Esophagus squamous epithelium (tissue), 4 donors: ENCODE results near the gene TNFRSF11A.

ENCODE experiments used
- CTCF ChIP-seq, 6 experiments: fragments of 450-650 bp in 4 of 6; fragments of 200-600 bp in 2 of 6; sonication (generic) in 2 of 6; IDR thresholded peaks; one replicate each; pipeline ENCODE4 v1.5.1; 2016 to 2019; ENCODE audit warnings: antibody characterized with exemption in 6 of 6, mild to moderate bottlenecking in 4 of 6, moderate library complexity in 4 of 6
- POLR2A ChIP-seq, 4 donors: fragments of 450-650 bp; IDR thresholded peaks; one replicate each; pipeline ENCODE4 v1.6.1; 2017; ENCODE audit warnings: antibody characterized with exemption in 4 of 4, mild to moderate bottlenecking in 4 of 4, moderate library complexity in 3 of 4

- TF ChIP-seq CTCF (IDR thresholded peaks at IDR 0.05), result no peak
- TF ChIP-seq POLR2A (IDR thresholded peaks at IDR 0.05), result no peak
These were observed 23.8 kb upstream of the TNFRSF11A start for GRCh38 chr18:62301322-62301721.
